Measurements from ENCODE around the gene GJB2.

Gene GJB2

DNA sequence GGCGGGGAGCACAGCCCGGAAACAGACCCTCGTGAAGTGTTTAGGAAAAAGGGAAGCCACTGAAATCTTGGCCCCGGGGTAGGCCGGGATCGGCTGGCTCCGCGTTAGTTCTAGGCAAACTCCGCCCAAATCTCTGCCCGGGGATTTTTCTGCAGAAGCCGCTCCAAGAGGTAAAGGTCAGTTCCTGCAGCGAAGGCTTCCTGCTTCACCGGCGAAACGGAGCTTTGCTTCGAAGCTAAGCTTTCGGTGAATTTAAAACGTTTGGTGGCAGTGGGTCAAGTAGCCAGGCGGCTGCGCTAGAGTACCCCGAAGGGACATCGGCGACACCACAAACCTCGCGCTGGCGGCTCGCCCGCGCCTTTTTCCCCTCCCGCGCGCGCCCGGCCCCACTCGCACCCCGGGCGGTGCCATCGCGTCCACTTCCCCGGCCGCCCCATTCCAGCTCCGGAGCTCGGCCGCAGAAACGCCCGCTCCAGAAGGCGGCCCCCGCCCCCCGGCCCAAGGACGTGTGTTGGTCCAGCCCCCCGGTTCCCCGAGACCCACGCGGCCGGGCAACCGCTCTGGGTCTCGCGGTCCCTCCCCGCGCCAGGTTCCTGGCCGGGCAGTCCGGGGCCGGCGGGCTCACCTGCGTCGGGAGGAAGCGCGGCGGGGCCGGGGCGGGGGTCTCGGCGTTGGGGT is 441 bp downstream of the GJB2 start:
- Histone ChIP-seq H3K9ac (ENCODE audit: low read length) (no peak overlapping the region), H3K9me3 (ENCODE audit: control insufficient read depth, insufficient read depth, low read depth, low read length) (no peaks in the 10 kb centered on the region), H3K4me1 (ENCODE audit: control insufficient read depth, insufficient read depth, low read length) (peaks cover 12% of the 10 kb centered on the region), H3K27ac (ENCODE audit: low read depth, low read length) (no peak overlapping the region), H3K4me3 (ENCODE audit: low read depth, low read length) (peak overlapping the region; percentile 56), H3K27me3 (ENCODE audit: control insufficient read depth, insufficient read depth, low read length) (peaks cover 98% of the 10 kb centered on the region), H3K36me3 (ENCODE audit: control insufficient read depth, insufficient read depth, low read length) (no peaks in the 10 kb centered on the region)

DNA sequence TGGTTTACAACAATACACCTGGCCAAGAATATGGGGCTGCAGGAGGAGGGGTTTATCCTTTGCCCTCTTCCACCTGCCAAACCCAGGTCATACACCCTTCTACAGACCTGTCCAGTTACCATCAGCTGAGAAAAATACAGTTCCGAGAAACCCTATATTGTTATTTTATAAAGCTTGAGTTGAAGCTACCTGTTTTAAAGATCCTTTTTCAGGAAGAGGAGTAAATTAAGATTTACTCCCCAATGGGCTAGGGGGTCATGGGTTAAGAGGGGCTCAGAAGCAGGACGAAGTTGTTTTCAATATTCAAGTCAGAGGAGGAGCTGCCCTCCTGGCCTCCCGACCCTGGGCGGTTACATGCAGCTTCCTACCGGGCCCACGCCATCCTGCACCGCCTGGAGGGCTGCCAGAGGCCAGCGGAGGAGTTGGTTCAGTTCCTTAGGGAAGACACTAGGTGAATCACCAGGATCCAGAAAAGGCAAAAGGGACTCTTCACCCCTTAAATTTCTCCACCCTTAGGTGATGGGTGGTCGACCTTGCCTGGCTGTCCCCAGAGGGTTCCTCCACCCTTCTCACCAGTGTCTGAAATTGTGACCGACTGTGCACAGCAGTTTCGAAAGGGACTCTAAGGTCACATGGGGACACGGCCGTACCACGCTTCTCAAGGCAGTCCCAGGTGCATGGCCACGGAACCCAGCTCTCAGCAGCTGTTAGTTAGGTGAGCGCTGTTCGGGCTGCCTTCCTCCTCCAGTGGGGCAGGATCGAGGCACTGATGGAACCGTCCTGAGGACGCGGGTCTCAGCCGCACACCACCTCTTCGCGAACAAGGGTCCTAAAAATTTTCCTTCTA is 1.2 kb downstream of the GJB2 start:
- H3K36me3 ChIP-seq (ENCODE audit: control insufficient read depth, insufficient read depth, low read length), result no peaks in the 10 kb centered on the region
- no peaks in the 10 kb centered on the region for H3K9me3 ChIP-seq (ENCODE audit: control insufficient read depth, insufficient read depth, low read depth, low read length)
- peaks cover 12% of the 10 kb centered on the region for H3K4me1 ChIP-seq (ENCODE audit: control insufficient read depth, insufficient read depth, low read length)
- no peak overlapping the region for H3K9ac ChIP-seq (ENCODE audit: low read length)
- H3K27me3 ChIP-seq (ENCODE audit: control insufficient read depth, insufficient read depth, low read length), result peaks cover 91% of the 10 kb centered on the region
- H3K27ac ChIP-seq (ENCODE audit: low read depth, low read length), result no peak overlapping the region
- H3K4me3 ChIP-seq (ENCODE audit: low read depth, low read length), result peak overlapping the region; percentile 56

DNA sequence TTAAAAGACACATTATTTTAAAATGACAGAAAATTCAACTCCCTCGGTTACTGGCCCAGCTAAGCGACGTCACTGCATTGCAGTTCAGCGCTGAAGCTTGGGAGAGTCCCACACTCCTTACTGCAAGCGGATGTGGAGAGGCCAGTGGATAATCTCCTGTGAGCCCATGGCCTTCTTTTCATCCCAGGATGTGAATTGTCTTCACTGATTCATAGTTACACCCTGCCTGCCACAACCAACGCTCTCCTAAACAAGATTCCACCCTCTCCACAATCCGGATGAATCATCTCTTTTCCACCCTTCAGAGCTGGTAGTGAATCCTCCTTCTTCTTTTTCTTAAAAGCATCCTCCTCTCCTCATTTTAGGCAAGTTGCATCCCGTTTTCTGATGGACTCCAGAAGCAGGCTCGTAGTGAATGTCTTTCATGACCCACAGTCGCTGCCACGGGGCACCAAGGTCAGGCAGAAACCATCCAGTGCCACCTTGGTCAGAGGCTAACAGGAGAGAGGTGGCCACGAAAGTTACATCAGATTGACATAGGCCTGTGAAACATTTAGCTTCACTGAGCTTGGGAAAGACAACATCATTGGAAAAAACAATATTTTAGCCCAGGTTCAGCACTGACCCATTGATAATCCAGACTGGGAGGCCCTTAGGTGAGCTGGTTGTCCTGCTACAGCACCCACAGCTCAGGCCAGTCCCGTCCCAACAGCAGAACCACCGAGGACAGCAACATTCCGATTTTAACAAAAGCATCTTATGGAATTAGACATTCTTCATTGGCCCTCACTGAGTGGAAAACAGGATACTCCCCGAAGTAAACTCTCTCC is 2.0 kb downstream of the GJB2 start:
- Histone ChIP-seq H3K27ac (ENCODE audit: low read depth, low read length) (no peak overlapping the region), H3K9ac (ENCODE audit: low read length) (no peak overlapping the region), H3K36me3 (ENCODE audit: control insufficient read depth, insufficient read depth, low read length) (no peaks in the 10 kb centered on the region), H3K4me3 (ENCODE audit: low read depth, low read length) (no peak overlapping the region), H3K9me3 (ENCODE audit: control insufficient read depth, insufficient read depth, low read depth, low read length) (no peaks in the 10 kb centered on the region), H3K4me1 (ENCODE audit: control insufficient read depth, insufficient read depth, low read length) (peaks cover 12% of the 10 kb centered on the region), H3K27me3 (ENCODE audit: control insufficient read depth, insufficient read depth, low read length) (peaks cover 83% of the 10 kb centered on the region)

DNA sequence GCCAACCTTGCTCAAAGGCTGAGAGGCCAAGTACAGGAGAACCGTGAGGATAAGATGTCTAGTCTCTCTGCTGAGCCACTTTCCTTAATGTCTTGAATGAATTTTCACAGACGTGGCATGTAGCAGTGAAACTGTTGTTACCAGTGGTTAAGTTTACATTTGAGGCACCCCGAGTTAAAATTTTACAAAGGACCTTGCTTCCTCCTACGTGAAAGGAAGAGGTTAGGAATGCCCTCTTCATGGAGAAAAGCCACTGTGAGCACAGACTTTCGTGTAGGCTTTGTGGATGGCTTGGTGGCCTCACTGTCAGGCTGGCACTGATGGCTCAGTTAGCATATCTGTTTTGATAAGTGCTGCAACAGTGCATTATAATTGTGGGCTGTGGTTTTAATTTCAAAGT is 2.7 kb downstream of the GJB2 start:
- Histone ChIP-seq H3K27me3 (ENCODE audit: control insufficient read depth, insufficient read depth, low read length) (peaks cover 76% of the 10 kb centered on the region), H3K9me3 (ENCODE audit: control insufficient read depth, insufficient read depth, low read depth, low read length) (no peaks in the 10 kb centered on the region), H3K9ac (ENCODE audit: low read length) (no peak overlapping the region), H3K27ac (ENCODE audit: low read depth, low read length) (no peak overlapping the region), H3K4me3 (ENCODE audit: low read depth, low read length) (no peak overlapping the region), H3K4me1 (ENCODE audit: control insufficient read depth, insufficient read depth, low read length) (peaks cover 12% of the 10 kb centered on the region), H3K36me3 (ENCODE audit: control insufficient read depth, insufficient read depth, low read length) (no peaks in the 10 kb centered on the region)

DNA sequence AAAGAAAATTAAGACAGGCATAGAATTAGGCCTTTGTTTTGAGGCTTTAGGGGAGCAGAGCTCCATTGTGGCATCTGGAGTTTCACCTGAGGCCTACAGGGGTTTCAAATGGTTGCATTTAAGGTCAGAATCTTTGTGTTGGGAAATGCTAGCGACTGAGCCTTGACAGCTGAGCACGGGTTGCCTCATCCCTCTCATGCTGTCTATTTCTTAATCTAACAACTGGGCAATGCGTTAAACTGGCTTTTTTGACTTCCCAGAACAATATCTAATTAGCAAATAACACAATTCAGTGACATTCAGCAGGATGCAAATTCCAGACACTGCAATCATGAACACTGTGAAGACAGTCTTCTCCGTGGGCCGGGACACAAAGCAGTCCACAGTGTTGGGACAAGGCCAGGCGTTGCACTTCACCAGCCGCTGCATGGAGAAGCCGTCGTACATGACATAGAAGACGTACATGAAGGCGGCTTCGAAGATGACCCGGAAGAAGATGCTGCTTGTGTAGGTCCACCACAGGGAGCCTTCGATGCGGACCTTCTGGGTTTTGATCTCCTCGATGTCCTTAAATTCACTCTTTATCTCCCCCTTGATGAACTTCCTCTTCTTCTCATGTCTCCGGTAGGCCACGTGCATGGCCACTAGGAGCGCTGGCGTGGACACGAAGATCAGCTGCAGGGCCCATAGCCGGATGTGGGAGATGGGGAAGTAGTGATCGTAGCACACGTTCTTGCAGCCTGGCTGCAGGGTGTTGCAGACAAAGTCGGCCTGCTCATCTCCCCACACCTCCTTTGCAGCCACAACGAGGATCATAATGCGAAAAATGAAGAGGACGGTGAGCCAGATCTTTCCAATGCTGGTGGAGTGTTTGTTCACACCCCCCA is 3.8 kb downstream of the GJB2 start:
- no peaks in the 10 kb centered on the region for H3K9me3 ChIP-seq (ENCODE audit: control insufficient read depth, insufficient read depth, low read depth, low read length)
- H3K4me3 ChIP-seq (ENCODE audit: low read depth, low read length), result no peak overlapping the region
- peaks cover 7% of the 10 kb centered on the region for H3K4me1 ChIP-seq (ENCODE audit: control insufficient read depth, insufficient read depth, low read length)
- no peaks in the 10 kb centered on the region for H3K36me3 ChIP-seq (ENCODE audit: control insufficient read depth, insufficient read depth, low read length)
- H3K9ac ChIP-seq (ENCODE audit: low read length), result no peak overlapping the region
- H3K27ac ChIP-seq (ENCODE audit: low read depth, low read length), result no peak overlapping the region
- peaks cover 67% of the 10 kb centered on the region for H3K27me3 ChIP-seq (ENCODE audit: control insufficient read depth, insufficient read depth, low read length)

DNA sequence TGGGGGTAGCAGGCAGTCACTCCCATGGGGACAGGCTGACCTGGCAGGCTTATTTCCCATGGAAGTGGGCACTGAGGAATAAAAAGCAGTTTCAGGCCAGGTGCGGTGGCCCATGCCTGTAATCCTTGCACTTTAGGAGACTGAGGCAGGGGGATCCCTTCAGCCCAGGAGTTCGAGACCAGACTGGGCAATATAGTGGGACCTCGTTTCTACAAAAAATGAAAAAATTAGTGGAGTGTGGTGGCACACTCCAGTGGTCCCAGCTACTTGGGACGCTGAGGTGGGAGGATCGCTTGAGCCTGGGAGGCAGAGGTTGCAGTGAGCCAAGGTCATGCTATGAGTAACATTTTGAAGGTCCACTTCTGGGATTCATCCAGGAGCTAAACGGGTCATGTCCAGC is 6.0 kb downstream of the GJB2 start:
- no peaks in the 10 kb centered on the region for H3K36me3 ChIP-seq (ENCODE audit: control insufficient read depth, insufficient read depth, low read length)
- H3K4me3 ChIP-seq (ENCODE audit: low read depth, low read length), result no peak overlapping the region
- H3K9ac ChIP-seq (ENCODE audit: low read length), result no peak overlapping the region
- peaks cover 3% of the 10 kb centered on the region for H3K4me1 ChIP-seq (ENCODE audit: control insufficient read depth, insufficient read depth, low read length)
- H3K27me3 ChIP-seq (ENCODE audit: control insufficient read depth, insufficient read depth, low read length), result peaks cover 45% of the 10 kb centered on the region
- H3K9me3 ChIP-seq (ENCODE audit: control insufficient read depth, insufficient read depth, low read depth, low read length), result no peaks in the 10 kb centered on the region
- H3K27ac ChIP-seq (ENCODE audit: low read depth, low read length), result no peak overlapping the region

DNA sequence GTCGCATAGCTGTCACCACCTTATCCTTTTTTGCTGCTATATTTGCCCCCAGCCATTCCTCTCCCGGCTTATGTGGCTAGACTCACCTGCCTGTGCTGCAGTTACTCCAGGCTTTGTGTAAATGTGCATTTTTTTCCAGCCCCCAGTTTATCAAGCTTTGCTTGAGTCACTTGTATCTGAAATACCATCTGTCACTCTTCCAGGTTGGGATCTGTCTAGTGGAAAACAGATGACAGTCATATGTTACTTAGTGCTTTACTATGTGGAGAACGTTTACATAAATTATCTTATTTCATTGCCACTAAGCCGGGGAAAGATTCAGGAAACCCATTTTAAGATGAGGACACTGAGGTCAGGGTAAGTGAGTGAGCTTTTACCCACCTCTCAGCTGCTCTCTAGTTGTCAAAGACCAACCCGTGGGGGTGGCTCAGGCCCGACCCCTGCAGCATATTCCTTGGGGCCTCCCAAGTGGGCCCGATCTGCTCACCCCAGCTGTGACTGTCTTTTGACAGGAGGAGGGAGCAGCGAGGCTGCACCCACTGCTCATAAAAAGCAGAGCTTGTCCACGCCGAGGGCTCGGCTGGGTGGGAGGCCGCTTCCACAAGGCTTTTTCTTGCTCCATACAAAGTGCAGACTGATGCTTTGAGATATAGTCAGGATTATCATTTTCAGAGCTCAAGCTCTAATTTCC is 7.2 kb downstream of the GJB2 start:
- Histone ChIP-seq H3K27ac (ENCODE audit: low read depth, low read length) (no peak overlapping the region), H3K27me3 (ENCODE audit: control insufficient read depth, insufficient read depth, low read length) (peaks cover 33% of the 10 kb centered on the region), H3K36me3 (ENCODE audit: control insufficient read depth, insufficient read depth, low read length) (no peaks in the 10 kb centered on the region), H3K4me1 (ENCODE audit: control insufficient read depth, insufficient read depth, low read length) (no peaks in the 10 kb centered on the region), H3K9me3 (ENCODE audit: control insufficient read depth, insufficient read depth, low read depth, low read length) (no peaks in the 10 kb centered on the region), H3K4me3 (ENCODE audit: low read depth, low read length) (no peak overlapping the region), H3K9ac (ENCODE audit: low read length) (no peak overlapping the region)

DNA sequence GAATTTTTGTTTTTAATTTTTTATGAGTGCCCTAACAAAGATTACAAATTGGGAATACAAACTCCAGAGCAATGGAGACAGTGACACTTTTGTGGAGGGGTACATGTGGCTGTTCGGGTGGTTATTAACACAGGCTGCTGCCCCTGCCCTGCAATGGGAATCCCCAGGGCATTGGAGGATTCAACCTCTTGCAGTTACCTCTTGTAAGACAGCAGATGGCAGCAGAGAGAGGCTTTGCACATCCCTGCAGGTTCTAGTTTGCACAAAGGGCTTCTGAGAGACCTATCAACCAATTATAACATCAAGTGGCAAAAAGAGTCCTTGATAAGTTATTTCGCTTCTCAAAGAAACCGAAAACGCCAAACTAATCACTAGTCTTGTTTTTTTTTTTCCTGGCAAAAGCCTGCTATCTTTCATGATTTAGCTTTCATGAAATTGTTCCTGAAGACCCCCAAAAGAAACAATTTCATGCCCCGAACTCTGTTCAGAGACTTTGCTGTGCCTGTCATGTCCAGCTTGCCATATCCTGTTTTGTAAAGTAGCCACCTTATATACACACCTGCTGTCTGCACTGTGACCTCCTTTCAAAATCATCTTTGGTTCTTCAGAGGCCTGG is 10.4 kb downstream of the GJB2 start:
- no peaks in the 10 kb centered on the region for H3K9me3 ChIP-seq (ENCODE audit: control insufficient read depth, insufficient read depth, low read depth, low read length)
- H3K27ac ChIP-seq (ENCODE audit: low read depth, low read length), result no peak overlapping the region
- H3K4me1 ChIP-seq (ENCODE audit: control insufficient read depth, insufficient read depth, low read length), result no peaks in the 10 kb centered on the region
- no peak overlapping the region for H3K9ac ChIP-seq (ENCODE audit: low read length)
- H3K4me3 ChIP-seq (ENCODE audit: low read depth, low read length), result no peak overlapping the region
- H3K36me3 ChIP-seq (ENCODE audit: control insufficient read depth, insufficient read depth, low read length), result no peaks in the 10 kb centered on the region
- peaks cover 7% of the 10 kb centered on the region; the same call in 1 of the 2 replicates for H3K27me3 ChIP-seq (ENCODE audit: control insufficient read depth, insufficient read depth, low read length)

DNA sequence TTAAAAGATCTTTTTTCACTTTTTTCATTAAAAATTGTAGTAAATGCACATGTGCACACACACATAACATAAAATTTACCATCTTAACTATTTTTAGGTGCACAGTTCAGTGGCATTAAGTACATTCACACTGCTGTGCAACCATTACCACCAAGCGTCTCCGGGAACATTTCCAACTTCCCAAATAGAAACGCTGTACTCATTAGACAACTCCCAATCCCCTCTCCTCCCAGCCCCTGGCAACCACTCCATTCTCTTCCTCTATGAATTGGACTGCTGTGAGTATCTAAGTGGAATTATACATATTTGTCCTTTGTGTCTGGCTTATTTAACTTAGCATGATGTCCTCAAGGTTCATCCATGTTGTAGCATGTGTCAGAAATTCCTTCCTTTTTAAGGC is 11.6 kb downstream of the GJB2 start:
- Histone ChIP-seq H3K9me3 (ENCODE audit: control insufficient read depth, insufficient read depth, low read depth, low read length) (no peaks in the 10 kb centered on the region), H3K27ac (ENCODE audit: low read depth, low read length) (no peak overlapping the region), H3K4me1 (ENCODE audit: control insufficient read depth, insufficient read depth, low read length) (no peaks in the 10 kb centered on the region), H3K4me3 (ENCODE audit: low read depth, low read length) (no peak overlapping the region), H3K9ac (ENCODE audit: low read length) (no peak overlapping the region), H3K36me3 (ENCODE audit: control insufficient read depth, insufficient read depth, low read length) (no peaks in the 10 kb centered on the region), H3K27me3 (ENCODE audit: control insufficient read depth, insufficient read depth, low read length) (peaks cover 7% of the 10 kb centered on the region; the same call in 1 of the 2 replicates)
